Neural cell (in vitro differentiated cells): ENCODE results near the gene DUS3L.

Experiments used
- CTCF ChIP-seq: fragments of 450-650 bp; IDR thresholded peaks from 2 replicates; pipeline ENCODE4 v1.5.1; 2014; ENCODE audit warnings: antibody characterized with exemption, mild to moderate bottlenecking, moderate library complexity; ENCODE audit not compliant: poor library complexity, severe bottlenecking
- EP300 ChIP-seq: fragments of 450-650 bp; conservative IDR thresholded peaks from 2 replicates; pipeline ENCODE4 v1.6.1; 2014; ENCODE audit warnings: antibody characterized with exemption, mild to moderate bottlenecking, moderate library complexity; ENCODE audit not compliant: poor library complexity, severe bottlenecking
- EZH2 ChIP-seq: fragments of 200-600, 300-800 bp; shearing (Covaris generic), sonication (generic); IDR thresholded peaks from 2 replicates; pipeline ENCODE4 v1.6.1; 2014; ENCODE audit warnings: antibody characterized with exemption, low read length, borderline replicate concordance, mild to moderate bottlenecking; ENCODE audit not compliant: insufficient read depth, poor library complexity, severe bottlenecking
- REST ChIP-seq: IDR thresholded peaks from 2 replicates; pipeline ENCODE4 v1.6.1; 2012; ENCODE audit warnings: borderline replicate concordance

- TF ChIP-seq CTCF = no peak
- no peak for TF ChIP-seq EP300
- TF ChIP-seq EZH2 = no peak
- no peak for TF ChIP-seq REST
Observed at GRCh38 chr19:5782322-5782721, 8.6 kb downstream of the DUS3L start.
